Stimulated activated naive CD8-positive, alpha-beta T cell treated with anti-CD3 and anti-CD28 coated beads, Interleukin-15, amount 100 ng/mL, for 72 hours (primary cell): ENCODE results near the gene POLR1A.

Experiments used
- ATAC-seq: fragments of 150-1000 bp; cut with Tn5 transposase; 2 replicates; pipeline ENCODE4 v1.10.0; 2021; ENCODE audit warnings: mild to moderate bottlenecking, moderate library complexity
- DNase-seq, 2 donors: peaks; one replicate each; pipeline ENCODE4 v3.0.0; 2021 to 2022
- H3K27ac Mint-ChIP-seq, 2 donors: one replicate each; pipeline ENCODE4 v1.8.0; 2022; ENCODE audit warnings: mild to moderate bottlenecking in 2 of 2, mixed read lengths in 2 of 2, moderate library complexity in 2 of 2
- H3K27me3 Mint-ChIP-seq: one replicate; pipeline ENCODE4 v1.8.0; 2022; ENCODE audit warnings: mixed read lengths
- H3K4me1 Mint-ChIP-seq: one replicate; pipeline ENCODE4 v1.8.0; 2022; ENCODE audit warnings: mild to moderate bottlenecking, mixed read lengths
- H3K4me3 Mint-ChIP-seq, 2 donors: one replicate each; pipeline ENCODE4 v1.8.0; 2022; ENCODE audit warnings: mild to moderate bottlenecking in 2 of 2, mixed read lengths in 2 of 2, moderate library complexity in 1 of 2
- H3K9me3 Mint-ChIP-seq, 2 donors: one replicate each; pipeline ENCODE4 v1.8.0; 2022; ENCODE audit warnings: mixed read lengths in 2 of 2

Gene POLR1A

GRCh38 chr2:85978883-85979780 lies 126.6 kb downstream of the POLR1A start:
- H3K9me3 Mint-ChIP-seq = no peaks in the 10 kb centered on the region
- no peaks in the 10 kb centered on the region for H3K4me1 Mint-ChIP-seq
- ATAC-seq (no peak), DNase-seq (no peak)
- no peak overlapping the region for H3K27ac Mint-ChIP-seq
- no peaks in the 10 kb centered on the region for H3K27me3 Mint-ChIP-seq
- no peak overlapping the region for H3K4me3 Mint-ChIP-seq

- Mint-ChIP-seq H3K27ac (no peak overlapping the region), H3K4me3 (no peak overlapping the region), H3K9me3 (peaks cover 11 to 13% of the 10 kb centered on the region in 2 donors), H3K4me1 (no peaks in the 10 kb centered on the region), H3K27me3 (no peaks in the 10 kb centered on the region)
- ATAC-seq (no peak), DNase-seq (no peak)
Observed at GRCh38 chr2:85976106-85976920, 129.4 kb downstream of the POLR1A start.

DNA sequence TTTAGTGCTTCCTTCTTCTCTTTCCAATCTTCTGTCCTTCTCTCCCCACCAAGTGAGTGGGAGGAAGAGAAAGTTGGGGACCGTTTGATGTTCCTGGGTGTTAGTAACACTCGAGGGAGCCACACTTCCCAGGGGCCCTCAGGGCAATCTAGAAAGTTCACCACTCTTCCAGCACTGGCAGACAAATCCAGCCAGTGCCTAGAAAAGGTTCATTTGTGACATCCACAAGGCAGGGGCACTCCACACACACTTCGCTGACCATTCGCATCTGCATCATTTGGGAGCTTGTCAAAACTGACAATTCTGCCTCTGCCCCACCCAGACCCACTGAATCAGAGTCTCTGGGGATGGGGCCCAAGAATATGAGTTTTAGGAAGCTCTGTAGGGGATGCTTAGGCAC lies 130.1 kb downstream of the POLR1A start:
- H3K27me3 Mint-ChIP-seq = no peaks in the 10 kb centered on the region
- no peak for ATAC-seq
- H3K27ac Mint-ChIP-seq = no peak overlapping the region
- no peaks in the 10 kb centered on the region for H3K4me1 Mint-ChIP-seq
- peaks cover 11 to 13% of the 10 kb centered on the region in 2 donors for H3K9me3 Mint-ChIP-seq
- no peak for DNase-seq
- H3K4me3 Mint-ChIP-seq = no peak overlapping the region

GRCh38 chr2:85974390-85974789 lies 131.3 kb downstream of the POLR1A start:
- peaks cover 11 to 13% of the 10 kb centered on the region in 2 donors for H3K9me3 Mint-ChIP-seq
- H3K27me3 Mint-ChIP-seq = no peaks in the 10 kb centered on the region
- no peak overlapping the region for H3K27ac Mint-ChIP-seq
- H3K4me1 Mint-ChIP-seq = no peaks in the 10 kb centered on the region
- ATAC-seq = no peak
- no peak overlapping the region for H3K4me3 Mint-ChIP-seq
- no peak for DNase-seq

GRCh38 chr2:85972355-85972754 lies 133.3 kb downstream of the POLR1A start:
- peak overlapping the region in 1 of 2 donors; percentile 32 for H3K27ac Mint-ChIP-seq
- no peaks in the 10 kb centered on the region for H3K27me3 Mint-ChIP-seq
- H3K9me3 Mint-ChIP-seq = peaks cover 11 to 13% of the 10 kb centered on the region in 2 donors
- ATAC-seq (no peak), DNase-seq (no peak)
- H3K4me3 Mint-ChIP-seq = no peak overlapping the region
- H3K4me1 Mint-ChIP-seq = no peaks in the 10 kb centered on the region

GRCh38 chr2:85971366-85971765 lies 134.3 kb downstream of the POLR1A start:
- no peaks in the 10 kb centered on the region for H3K4me1 Mint-ChIP-seq
- no peaks in the 10 kb centered on the region for H3K27me3 Mint-ChIP-seq
- H3K27ac Mint-ChIP-seq = no peak overlapping the region
- peaks cover 11 to 13% of the 10 kb centered on the region in 2 donors for H3K9me3 Mint-ChIP-seq
- DNase-seq = no peak
- H3K4me3 Mint-ChIP-seq = no peak overlapping the region
- ATAC-seq = no peak
